HCT116 (cell line): Measurements from ENCODE around the gene CTIF.

ENCODE experiments used
- CEBPB ChIP-seq: IDR thresholded peaks from 2 replicates; pipeline ENCODE4 v1.6.1; 2012; ENCODE audit warnings: low read depth
- TF ChIP-seq, protein P1 (sequence below), 3 experiments: fragments of 200-600 bp in 1 of 3; sonication (generic) in 1 of 3; IDR thresholded peaks in 2 of 3; conservative IDR thresholded peaks in 1 of 3; 2 replicates each; pipeline ENCODE4 v1.5.1; 2012 to 2017; ENCODE audit warnings: low read depth in 2 of 3, low read length in 2 of 3, antibody characterized with exemption in 1 of 3, borderline replicate concordance in 1 of 3, control low read depth in 1 of 3, mild to moderate bottlenecking in 1 of 3, mixed read lengths in 1 of 3, mixed run types in 1 of 3, moderate library complexity in 1 of 3; ENCODE audit not compliant: insufficient read depth in 1 of 3

GRCh38 chr18:48551100-48551499 lies 12.3 kb downstream of the CTIF start:
- no peak for TF ChIP-seq CEBPB
- TF ChIP-seq, protein P1, sequence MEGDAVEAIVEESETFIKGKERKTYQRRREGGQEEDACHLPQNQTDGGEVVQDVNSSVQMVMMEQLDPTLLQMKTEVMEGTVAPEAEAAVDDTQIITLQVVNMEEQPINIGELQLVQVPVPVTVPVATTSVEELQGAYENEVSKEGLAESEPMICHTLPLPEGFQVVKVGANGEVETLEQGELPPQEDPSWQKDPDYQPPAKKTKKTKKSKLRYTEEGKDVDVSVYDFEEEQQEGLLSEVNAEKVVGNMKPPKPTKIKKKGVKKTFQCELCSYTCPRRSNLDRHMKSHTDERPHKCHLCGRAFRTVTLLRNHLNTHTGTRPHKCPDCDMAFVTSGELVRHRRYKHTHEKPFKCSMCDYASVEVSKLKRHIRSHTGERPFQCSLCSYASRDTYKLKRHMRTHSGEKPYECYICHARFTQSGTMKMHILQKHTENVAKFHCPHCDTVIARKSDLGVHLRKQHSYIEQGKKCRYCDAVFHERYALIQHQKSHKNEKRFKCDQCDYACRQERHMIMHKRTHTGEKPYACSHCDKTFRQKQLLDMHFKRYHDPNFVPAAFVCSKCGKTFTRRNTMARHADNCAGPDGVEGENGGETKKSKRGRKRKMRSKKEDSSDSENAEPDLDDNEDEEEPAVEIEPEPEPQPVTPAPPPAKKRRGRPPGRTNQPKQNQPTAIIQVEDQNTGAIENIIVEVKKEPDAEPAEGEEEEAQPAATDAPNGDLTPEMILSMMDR (IDR thresholded peaks at IDR 0.05 in 2 of 3, conservative IDR thresholded peaks at IDR 0.05 in 1 of 3; ENCODE audit: borderline replicate concordance in 1 of 3, insufficient read depth in 1 of 3, low read depth in 2 of 3, low read length in 2 of 3) = no peak
